GM21619 (cell line): Measurements from ENCODE around the gene B4GALT2.

ENCODE experiments used
- ATAC-seq: cut with Tn5 transposase; IDR thresholded peaks from one replicate; pipeline ENCODE4 v1.9.1; 2021; ENCODE audit not compliant: unreplicated experiment

The B4GALT2 gene

GRCh38 chr1:43969416-43969745 is 9.6 kb upstream of the B4GALT2 start:
- ATAC-seq: no peak

- peak; percentile 81 for ATAC-seq
These were observed 9.1 kb upstream of the B4GALT2 start, which contains the start of gene DPH2 for GRCh38 chr1:43969746-43970466. DPH2 (plus strand) TSS chr1:43970010; CDS start chr1:43970176, 166 bp downstream.

GRCh38 chr1:43970502-43970901 is 8.5 kb upstream of the B4GALT2 start:
- no peak for ATAC-seq

GRCh38 chr1:43970911-43971310 is 8.1 kb upstream of the B4GALT2 start:
- no peak for ATAC-seq

- ATAC-seq: no peak
These were observed 7.6 kb upstream of the B4GALT2 start for GRCh38 chr1:43971336-43971980.

GRCh38 chr1:43973981-43974442 is 5.0 kb upstream of the B4GALT2 start:
- ATAC-seq: no peak

GRCh38 chr1:43974443-43975248 is 4.4 kb upstream of the B4GALT2 start, which contains the start of gene ATP6V0B:
ATP6V0B (plus strand) TSS chr1:43974960; CDS start chr1:43975041, 81 bp downstream.
- ATAC-seq: peak; percentile 67

- peak; percentile 1 for ATAC-seq
These were observed 3.6 kb upstream of the B4GALT2 start for GRCh38 chr1:43975249-43975961.

- ATAC-seq: no peak
These were observed 3.0 kb upstream of the B4GALT2 start for GRCh38 chr1:43976045-43976444.

- ATAC-seq: no peak
These were observed 2.1 kb upstream of the B4GALT2 start for GRCh38 chr1:43976890-43977289.

GRCh38 chr1:43977376-43978263 is 1.4 kb upstream of the B4GALT2 start:
- ATAC-seq: no peak

- ATAC-seq: no peak
These were observed 803 bp upstream of the B4GALT2 start for GRCh38 chr1:43978264-43978550.

GRCh38 chr1:43979261-43979527 is 184 bp downstream of the B4GALT2 start:
- no peak for ATAC-seq

- ATAC-seq: no peak
These were observed 681 bp downstream of the B4GALT2 start for GRCh38 chr1:43979528-43980254.

- no peak for ATAC-seq
These were observed 1.5 kb downstream of the B4GALT2 start for GRCh38 chr1:43980255-43981134.

GRCh38 chr1:43981135-43981491 is 2.1 kb downstream of the B4GALT2 start:
- ATAC-seq: no peak

- ATAC-seq: no peak
These were observed 2.6 kb downstream of the B4GALT2 start for GRCh38 chr1:43981636-43982035.

- ATAC-seq: no peak
These were observed 3.2 kb downstream of the B4GALT2 start for GRCh38 chr1:43982241-43982640.

GRCh38 chr1:43982808-43983207 is 3.8 kb downstream of the B4GALT2 start:
- ATAC-seq: no peak
